Urothelium cell line (cell line): Measurements from ENCODE around the gene EPHB2.
"Not testable (repeated sequence)": the region's sequence is repeated elsewhere in the genome, so short reads cannot be mapped to it uniquely, and the experiment has no call there.

Experiments used
- DNase-seq: peaks from one replicate; pipeline ENCODE4 v3.0.0; 2011; ENCODE audit warnings: low spot score, mixed read lengths
- FAIRE-seq: peaks from 2 replicates; lab custom pipeline; 2011; peaks lifted over from hg19 to GRCh38; lab: Jason Lieb, UNC

The EPHB2 gene

GRCh38 chr1:22831729-22832413, 121.2 kb downstream of the EPHB2 start:
- FAIRE-seq (peak; percentile 87), DNase-seq (peak; percentile 95)

- DNase-seq (peak; percentile 79), FAIRE-seq (no peak)
Measured at GRCh38 chr1:22832414-22832786, 121.8 kb downstream of the EPHB2 start.

- no peak for DNase-seq
- FAIRE-seq, result no peak
Measured at GRCh38 chr1:22833699-22834098, 123.1 kb downstream of the EPHB2 start.

GRCh38 chr1:22834420-22834819, 123.8 kb downstream of the EPHB2 start:
- not testable (repeated sequence) for FAIRE-seq

GRCh38 chr1:22835636-22836319, 125.1 kb downstream of the EPHB2 start:
- no peak for DNase-seq
- FAIRE-seq, result peak; percentile 9

More at GRCh38 chr1:22834420-22834819, 123.8 kb downstream of the EPHB2 start:
- not testable (repeated sequence) for DNase-seq

GRCh38 chr1:22836850-22837249, 126.2 kb downstream of the EPHB2 start:
- DNase-seq (no peak), FAIRE-seq (no peak)

GRCh38 chr1:22837332-22837731, 126.7 kb downstream of the EPHB2 start:
- FAIRE-seq (no peak), DNase-seq (no peak)

- FAIRE-seq, result no peak
Measured at GRCh38 chr1:22838965-22839364, 128.3 kb downstream of the EPHB2 start.

GRCh38 chr1:22839806-22840205, 129.2 kb downstream of the EPHB2 start:
- DNase-seq, result no peak
- no peak for FAIRE-seq

More at GRCh38 chr1:22838965-22839364, 128.3 kb downstream of the EPHB2 start:
- no peak for DNase-seq

- FAIRE-seq, result no peak
Measured at GRCh38 chr1:22841142-22841541, 130.5 kb downstream of the EPHB2 start.

GRCh38 chr1:22841860-22842281, 131.2 kb downstream of the EPHB2 start:
- FAIRE-seq, result no peak
- no peak for DNase-seq

More at GRCh38 chr1:22841142-22841541, 130.5 kb downstream of the EPHB2 start:
- no peak for DNase-seq

GRCh38 chr1:22843441-22844183, 133.0 kb downstream of the EPHB2 start:
- FAIRE-seq, DNase-seq: not testable (repeated sequence)

- no peak for DNase-seq
- FAIRE-seq, result no peak
Measured at GRCh38 chr1:22844621-22845020, 134.0 kb downstream of the EPHB2 start.

GRCh38 chr1:22845398-22845935, 134.8 kb downstream of the EPHB2 start:
- no peak for FAIRE-seq
- DNase-seq, result no peak

- DNase-seq, result no peak
Measured at GRCh38 chr1:22846458-22846857, 135.8 kb downstream of the EPHB2 start.

GRCh38 chr1:22847249-22847648, 136.6 kb downstream of the EPHB2 start:
- no peak for DNase-seq
- FAIRE-seq, result no peak

More at GRCh38 chr1:22846458-22846857, 135.8 kb downstream of the EPHB2 start:
- FAIRE-seq, result no peak

GRCh38 chr1:22847709-22848108, 137.1 kb downstream of the EPHB2 start:
- DNase-seq (no peak), FAIRE-seq (no peak)

GRCh38 chr1:22848405-22848804, 137.8 kb downstream of the EPHB2 start:
- no peak for FAIRE-seq
- no peak for DNase-seq

GRCh38 chr1:22849770-22850169, 139.1 kb downstream of the EPHB2 start:
- DNase-seq (no peak), FAIRE-seq (no peak)

GRCh38 chr1:22850281-22850680, 139.6 kb downstream of the EPHB2 start:
- DNase-seq, result no peak
- FAIRE-seq, result no peak

GRCh38 chr1:22850681-22851080, 140.0 kb downstream of the EPHB2 start:
- FAIRE-seq (no peak), DNase-seq (no peak)
